GM06990 (cell line): ENCODE measurements around the gene CIAPIN1.
"Not testable (repeated sequence)": the region's sequence is repeated elsewhere in the genome, so short reads cannot be mapped to it uniquely, and the experiment has no call there.

ENCODE experiments used
- DNase-seq: peaks from one replicate; pipeline ENCODE4 v3.0.0-alpha.2; 2011; ENCODE audit not compliant: insufficient read length; ENCODE audit errors: extremely low read depth
- H3K27me3 ChIP-seq: replicated peaks from 2 replicates; pipeline ENCODE4 v1.6.0; 2011; ENCODE audit warnings: low read length; ENCODE audit not compliant: control insufficient read depth, insufficient read depth
- H3K36me3 ChIP-seq: 2 replicates; pipeline ENCODE4 v1.5.1; 2011; ENCODE audit warnings: low read length; ENCODE audit not compliant: control insufficient read depth, insufficient read depth
- H3K4me3 ChIP-seq: replicated peaks from 2 replicates; pipeline ENCODE4 v1.5.1; 2011; ENCODE audit warnings: low read depth, mild to moderate bottlenecking, control low read depth, low read length
- CTCF ChIP-seq: IDR thresholded peaks from 2 replicates; pipeline ENCODE4 v1.5.1; 2011; ENCODE audit warnings: low read length, control low read depth, mild to moderate bottlenecking, inconsistent platforms; ENCODE audit not compliant: insufficient read depth, poor library complexity, severe bottlenecking

CIAPIN1 gene

GRCh38 chr16:57452021-57452420 lies 4.8 kb upstream of the CIAPIN1 start:
- no peak for TF ChIP-seq CTCF
- no peaks in the 10 kb centered on the region for H3K27me3 ChIP-seq
- H3K4me3 ChIP-seq = no peak overlapping the region
- peaks cover 28% of the 10 kb centered on the region for H3K36me3 ChIP-seq
- DNase-seq = no peak

- Histone ChIP-seq H3K4me3 (peak overlapping the region; percentile 95), H3K36me3 (peaks cover 1% of the 10 kb centered on the region), H3K27me3 (no peaks in the 10 kb centered on the region)
- no peak for TF ChIP-seq CTCF
- no peak for DNase-seq
Measured at GRCh38 chr16:57446531-57447185, 527 bp downstream of the CIAPIN1 start.

GRCh38 chr16:57445510-57445909 lies 1.7 kb downstream of the CIAPIN1 start:
- Histone ChIP-seq H3K36me3 (0 out of 2 replicates have a peak, but pooled peaks cover 2% of the 10 kb centered on the region), H3K4me3 (no peak overlapping the region), H3K27me3 (no peaks in the 10 kb centered on the region)
- TF ChIP-seq CTCF = no peak
- no peak for DNase-seq

GRCh38 chr16:57444711-57445110 lies 2.5 kb downstream of the CIAPIN1 start:
- Histone ChIP-seq H3K36me3 (0 out of 2 replicates have a peak, but pooled peaks cover 2% of the 10 kb centered on the region), H3K4me3 (no peak overlapping the region), H3K27me3 (no peaks in the 10 kb centered on the region)
- no peak for TF ChIP-seq CTCF
- no peak for DNase-seq

- H3K4me3 ChIP-seq, DNase-seq, H3K36me3 ChIP-seq, H3K27me3 ChIP-seq: not testable (repeated sequence)
Measured at GRCh38 chr16:57440551-57440950, 6.6 kb downstream of the CIAPIN1 start.

GRCh38 chr16:57439947-57440346 lies 7.2 kb downstream of the CIAPIN1 start:
- H3K36me3 ChIP-seq, H3K4me3 ChIP-seq, DNase-seq, H3K27me3 ChIP-seq: not testable (repeated sequence)

- TF ChIP-seq CTCF = no peak
- no peaks in the 10 kb centered on the region for H3K27me3 ChIP-seq
- H3K4me3 ChIP-seq = no peak overlapping the region
- peaks cover 15% of the 10 kb centered on the region for H3K36me3 ChIP-seq
- no peak for DNase-seq
Measured at GRCh38 chr16:57435838-57436237, 11.3 kb downstream of the CIAPIN1 start.
